GM21528 (cell line): Measurements from ENCODE around the gene ZNF778.
"Not testable (repeated sequence)": the region's sequence is repeated elsewhere in the genome, so short reads cannot be mapped to it uniquely, and the experiment has no call there.

ENCODE experiments used
- ATAC-seq: cut with Tn5 transposase; IDR thresholded peaks from one replicate; pipeline ENCODE4 v1.9.1; 2021; ENCODE audit warnings: mild to moderate bottlenecking, moderate library complexity; ENCODE audit not compliant: unreplicated experiment, low FRiP score

Gene ZNF778

DNA sequence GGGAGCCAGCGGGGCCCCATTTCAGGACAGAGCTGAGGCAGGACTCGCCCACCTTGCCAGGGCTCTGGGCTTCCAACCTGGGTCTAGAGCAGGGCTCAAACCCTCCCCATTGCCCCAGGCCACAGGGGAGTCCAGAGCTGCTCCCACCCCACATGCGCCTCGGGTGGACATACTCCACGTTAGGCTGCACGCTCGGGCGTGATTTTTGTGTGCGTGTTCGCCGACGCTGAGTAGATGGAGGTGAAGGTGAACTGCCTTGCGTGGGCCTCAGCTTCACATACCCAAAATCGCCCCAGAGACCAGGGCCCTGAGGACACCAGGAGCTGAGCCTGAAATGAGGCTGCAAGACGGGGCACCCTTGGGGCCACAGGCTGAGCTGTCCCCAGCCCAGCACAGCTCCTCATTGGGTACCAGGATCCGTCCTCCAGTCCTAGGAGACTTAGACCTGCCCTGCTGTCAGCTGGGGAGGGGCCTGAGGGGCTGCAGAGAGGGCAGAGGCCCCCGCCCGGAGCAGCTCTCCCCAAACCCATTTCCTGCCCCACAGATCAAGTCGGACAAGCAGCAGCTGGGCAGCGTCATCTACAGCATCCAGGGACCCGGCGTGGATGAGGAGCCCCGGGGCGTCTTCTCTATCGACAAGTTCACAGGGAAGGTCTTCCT lies 37.7 kb upstream of the ZNF778 start:
- no peak for ATAC-seq

DNA sequence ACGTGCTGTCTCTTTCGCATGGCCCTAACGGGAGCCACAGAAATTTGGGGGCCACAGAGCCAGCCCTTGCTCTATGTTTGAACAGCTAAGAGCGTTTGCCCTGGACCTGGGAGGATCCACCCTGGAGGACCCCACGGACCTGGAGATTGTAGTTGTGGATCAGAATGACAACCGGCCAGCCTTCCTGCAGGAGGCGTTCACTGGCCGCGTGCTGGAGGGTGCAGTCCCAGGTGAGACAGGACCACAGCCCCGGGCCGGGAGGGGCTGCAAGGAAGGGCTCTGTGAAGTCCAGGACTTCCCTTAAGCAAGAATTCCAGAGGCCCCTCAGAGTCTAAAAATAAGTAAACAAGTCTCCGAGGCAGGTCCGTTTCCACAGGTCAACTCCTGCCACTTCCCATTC lies 34.0 kb upstream of the ZNF778 start:
- ATAC-seq = no peak

DNA sequence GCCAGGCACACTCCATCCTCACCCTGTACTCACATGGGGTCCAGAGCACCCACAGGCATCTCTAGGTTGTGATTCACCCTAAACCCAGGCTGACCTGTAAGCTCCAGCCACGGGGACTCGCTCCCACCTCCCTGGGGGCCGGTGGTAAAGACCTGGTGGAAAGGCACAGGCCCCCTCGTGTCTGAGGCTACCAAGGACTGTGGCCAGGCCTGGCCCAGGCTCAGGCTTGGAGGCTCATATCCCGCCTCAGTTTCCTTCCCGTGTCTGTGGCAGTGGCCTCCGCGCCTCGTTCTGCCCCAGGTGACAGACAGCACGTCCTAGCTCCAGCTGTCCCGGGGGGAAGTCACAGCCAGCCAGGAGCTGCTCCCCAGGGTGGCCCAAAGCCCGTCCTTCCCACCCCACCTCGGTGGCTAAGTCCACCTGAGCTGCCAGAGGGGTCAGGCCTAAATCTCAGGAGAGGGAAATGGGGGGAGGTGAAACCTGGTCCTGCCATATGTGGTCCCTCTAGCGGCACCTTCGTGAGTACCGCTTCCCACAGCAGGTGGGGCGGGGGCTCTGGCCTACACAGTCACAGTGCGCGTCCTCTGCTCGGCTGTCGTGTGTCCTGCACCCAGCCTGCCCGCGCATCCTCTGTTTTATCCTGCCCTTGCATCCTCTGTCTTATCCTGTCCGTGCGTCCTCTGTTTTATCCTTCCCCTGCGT lies 33.4 kb upstream of the ZNF778 start:
- ATAC-seq = no peak

DNA sequence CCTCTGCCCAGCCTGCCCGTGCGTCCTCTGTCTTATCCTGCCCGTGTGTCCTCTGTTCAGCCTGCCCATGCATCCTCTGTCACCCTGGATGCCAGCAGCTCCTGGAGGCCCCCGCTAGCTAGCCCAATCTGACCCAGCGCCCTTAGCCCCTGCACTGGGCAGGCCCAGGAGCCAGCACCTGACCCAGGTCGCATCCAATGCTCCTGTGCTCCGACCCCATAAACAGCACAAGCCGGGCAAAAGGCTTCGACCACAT lies 32.9 kb upstream of the ZNF778 start:
- no peak for ATAC-seq

DNA sequence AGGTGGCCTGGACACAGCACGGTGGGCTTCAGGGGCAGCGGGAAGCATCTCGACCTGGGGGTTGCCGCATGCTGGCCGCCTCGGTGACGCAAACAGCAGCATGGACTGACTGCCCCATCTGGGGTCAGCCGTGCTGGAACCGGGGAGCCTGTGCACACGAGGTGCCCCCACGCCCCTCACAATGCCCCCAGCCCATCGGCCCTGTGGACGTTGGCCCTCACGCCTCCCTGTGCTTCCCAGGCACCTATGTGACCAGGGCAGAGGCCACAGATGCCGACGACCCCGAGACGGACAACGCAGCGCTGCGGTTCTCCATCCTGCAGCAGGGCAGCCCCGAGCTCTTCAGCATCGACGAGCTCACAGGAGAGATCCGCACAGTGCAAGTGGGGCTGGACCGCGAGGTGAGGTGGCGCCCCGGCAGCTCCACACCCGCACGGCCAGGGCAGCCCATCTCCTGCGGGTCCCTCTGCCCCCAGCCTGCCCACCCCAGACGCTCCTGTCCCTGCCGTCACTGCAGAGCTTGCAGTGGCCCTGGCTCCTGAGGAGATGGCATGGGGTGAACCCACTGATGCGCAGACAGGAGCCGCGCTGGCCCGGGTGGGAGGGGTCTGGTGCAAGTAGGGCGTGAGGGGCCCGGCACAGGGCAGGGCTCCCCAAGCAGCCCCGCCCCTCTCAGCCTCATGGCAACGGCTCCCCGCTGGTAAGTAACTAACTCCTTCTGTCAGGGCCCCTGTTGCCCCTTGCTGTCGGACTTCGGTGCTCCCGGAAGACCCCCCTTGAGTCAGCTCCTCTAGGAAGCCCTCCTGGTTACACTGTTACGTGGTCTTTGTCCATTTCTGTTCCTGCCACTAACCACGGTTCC lies 32.3 kb upstream of the ZNF778 start:
- no peak for ATAC-seq

DNA sequence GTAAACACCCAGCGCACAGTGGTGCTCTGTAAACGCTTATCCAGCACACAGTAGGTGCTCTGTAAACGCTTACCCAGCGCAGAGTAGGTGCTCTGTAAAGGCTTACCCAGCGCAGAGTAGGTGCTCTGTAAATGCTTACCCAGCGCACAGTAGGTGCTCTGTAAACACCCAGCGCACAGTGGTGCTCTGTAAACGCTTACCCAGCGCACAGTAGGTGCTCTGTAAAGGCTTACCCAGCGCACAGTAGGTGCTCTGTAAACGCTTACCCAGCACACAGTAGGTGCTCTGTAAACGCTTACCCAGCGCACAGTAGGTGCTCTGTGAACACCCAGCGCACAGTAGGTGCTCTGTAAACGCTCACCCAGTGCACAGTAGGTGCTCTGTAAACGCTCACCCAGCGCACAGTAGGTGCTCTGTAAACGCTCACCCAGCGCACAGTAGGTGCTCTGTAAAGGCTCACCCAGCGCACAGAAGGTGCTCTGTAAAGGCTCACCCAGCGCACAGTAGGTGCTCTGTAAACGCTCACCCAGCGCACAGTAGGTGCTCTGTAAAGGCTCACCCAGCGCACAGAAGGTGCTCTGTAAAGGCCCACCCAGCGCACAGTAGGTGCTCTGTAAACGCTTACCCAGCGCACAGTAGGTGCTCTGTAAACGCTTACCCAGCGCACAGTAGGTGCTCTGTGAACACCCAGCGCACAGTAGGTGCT lies 31.5 kb upstream of the ZNF778 start:
- not testable (repeated sequence) for ATAC-seq

DNA sequence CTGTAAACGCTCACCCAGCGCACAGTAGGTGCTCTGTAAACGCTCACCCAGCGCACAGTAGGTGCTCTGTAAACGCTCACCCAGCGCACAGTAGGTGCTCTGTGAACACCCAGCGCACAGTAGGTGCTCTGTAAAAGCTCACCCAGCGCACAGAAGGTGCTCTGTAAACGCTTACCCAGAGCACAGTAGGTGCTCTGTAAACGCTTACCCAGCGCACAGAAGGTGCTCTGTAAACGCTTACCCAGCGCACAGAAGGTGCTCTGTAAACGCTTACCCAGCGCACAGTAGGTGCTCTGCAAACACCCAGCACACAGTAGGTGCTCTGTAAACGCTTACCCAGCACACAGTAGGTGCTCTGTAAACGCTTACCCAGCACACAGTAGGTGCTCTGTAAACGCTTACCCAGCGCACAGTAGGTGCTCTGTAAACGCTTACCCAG lies 30.9 kb upstream of the ZNF778 start:
- not testable (repeated sequence) for ATAC-seq

DNA sequence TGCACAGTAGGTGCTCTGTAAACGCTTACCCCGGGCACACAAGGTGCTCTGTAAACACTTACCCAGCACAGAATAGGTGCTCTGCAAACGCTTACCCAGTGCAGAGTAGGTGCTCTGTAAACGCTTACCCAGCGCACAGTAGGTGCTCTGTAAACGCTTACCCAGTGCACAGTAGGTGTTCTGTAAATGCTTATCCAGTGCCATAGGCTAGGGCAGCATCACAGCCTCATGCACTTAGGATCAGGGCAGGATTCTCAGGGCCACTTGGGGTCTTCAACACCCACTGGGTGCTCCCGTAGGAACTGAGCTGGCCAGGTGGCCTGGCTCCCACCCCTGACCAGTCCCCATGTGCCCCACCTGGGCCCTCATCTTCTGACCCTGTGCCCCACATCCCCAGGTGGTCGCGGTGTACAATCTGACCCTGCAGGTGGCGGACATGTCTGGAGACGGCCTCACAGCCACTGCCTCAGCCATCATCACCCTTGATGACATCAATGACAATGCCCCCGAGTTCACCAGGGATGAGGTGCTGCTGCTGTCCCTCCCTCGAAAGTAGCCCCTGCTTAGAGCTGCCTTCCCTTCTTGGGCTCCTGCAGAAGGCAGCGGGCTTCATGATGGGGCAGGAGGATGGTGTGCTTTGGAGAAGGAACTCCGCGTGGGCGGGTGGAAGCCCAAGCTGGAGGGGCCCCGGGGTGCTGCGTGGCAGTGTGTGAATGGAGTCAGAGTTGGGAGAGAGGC lies 30.3 kb upstream of the ZNF778 start:
- ATAC-seq = no peak

DNA sequence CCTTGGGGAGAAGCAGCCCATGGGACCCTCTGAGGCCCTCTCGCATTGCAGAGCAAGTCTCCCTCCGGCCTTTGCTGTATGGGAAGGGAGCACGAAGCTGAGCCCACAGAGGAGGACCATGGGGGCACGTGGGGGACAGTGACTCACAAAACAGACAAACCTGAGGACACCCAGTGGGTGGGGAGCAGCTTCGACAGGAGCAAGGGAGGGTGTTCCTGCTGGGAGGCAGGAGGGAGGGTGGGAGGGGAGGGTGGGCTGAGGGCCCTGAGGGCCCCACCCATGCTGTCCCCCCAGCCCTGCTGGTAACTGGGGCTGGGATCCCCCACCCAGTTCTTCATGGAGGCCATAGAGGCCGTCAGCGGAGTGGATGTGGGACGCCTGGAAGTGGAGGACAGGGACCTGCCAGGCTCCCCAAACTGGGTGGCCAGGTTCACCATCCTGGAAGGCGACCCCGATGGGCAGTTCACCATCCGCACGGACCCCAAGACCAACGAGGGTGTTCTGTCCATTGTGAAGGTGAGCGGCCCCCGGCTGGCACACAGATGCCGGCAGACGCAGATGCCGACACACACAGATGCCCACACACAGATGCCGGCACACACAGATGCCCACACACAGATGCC lies 29.6 kb upstream of the ZNF778 start:
- no peak for ATAC-seq

DNA sequence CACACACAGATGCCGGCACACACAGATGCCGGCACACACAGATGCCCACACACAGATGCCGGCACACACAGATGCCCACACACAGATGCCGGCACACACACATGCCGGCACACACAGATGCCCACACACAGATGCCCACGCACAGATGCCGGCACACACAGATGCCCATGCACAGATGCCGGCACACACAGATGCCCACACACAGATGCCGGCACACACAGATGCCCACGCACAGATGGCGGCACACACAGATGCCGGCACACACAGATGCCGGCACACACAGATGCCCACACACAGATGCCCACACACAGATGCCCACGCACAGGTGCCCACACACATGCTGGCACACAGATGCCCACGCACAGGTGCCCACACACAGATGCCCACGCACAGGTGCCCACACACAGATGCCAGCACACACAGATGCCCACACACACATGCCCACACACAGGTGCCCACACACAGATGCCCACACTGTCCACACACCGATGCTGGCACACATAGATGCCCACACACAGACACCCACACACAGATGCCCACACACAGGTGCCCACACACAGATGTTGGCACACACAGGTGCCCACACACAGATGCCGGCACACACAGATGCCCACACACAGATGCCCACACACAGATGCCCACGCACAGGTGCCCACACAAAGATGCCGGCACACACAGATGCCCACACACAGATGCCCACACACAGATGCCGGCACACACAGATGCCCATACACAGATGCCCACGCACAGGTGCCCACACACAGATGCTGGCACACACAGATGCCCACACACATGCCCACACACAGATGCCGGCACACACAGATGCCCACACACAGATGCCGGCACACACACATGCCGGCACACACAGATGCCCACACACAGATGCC lies 28.8 kb upstream of the ZNF778 start:
- not testable (repeated sequence) for ATAC-seq

DNA sequence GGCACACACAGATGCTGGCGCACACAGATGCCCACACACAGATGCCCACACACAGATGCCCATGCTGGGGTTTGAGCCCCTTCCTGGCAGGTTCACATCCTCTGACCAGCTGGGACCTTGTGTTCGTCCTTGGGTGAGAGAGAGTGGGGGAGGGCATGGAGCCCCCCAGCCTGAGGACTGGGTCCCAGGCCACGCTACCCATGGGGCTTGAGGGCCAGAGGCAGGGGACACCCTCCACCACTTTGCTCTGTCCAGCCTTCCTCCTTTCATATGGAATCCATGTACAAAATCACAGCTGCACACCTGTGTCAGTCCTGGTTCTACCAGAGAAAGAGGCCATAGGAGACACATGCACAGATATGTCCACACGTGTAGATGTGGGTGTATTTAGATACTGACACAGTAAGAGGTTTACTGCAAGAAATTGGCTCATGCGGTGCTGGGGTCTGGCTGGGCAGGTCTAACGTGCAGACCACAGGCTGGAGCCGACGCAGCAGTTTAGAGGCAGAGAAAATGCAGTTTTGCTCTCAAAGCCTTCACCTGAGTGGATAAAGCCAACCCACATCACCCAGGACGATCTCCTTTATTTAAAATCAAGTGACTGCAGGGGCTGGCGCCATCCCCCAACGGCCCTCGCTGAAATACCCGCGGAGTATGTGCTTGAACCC lies 28.0 kb upstream of the ZNF778 start:
- no peak for ATAC-seq

DNA sequence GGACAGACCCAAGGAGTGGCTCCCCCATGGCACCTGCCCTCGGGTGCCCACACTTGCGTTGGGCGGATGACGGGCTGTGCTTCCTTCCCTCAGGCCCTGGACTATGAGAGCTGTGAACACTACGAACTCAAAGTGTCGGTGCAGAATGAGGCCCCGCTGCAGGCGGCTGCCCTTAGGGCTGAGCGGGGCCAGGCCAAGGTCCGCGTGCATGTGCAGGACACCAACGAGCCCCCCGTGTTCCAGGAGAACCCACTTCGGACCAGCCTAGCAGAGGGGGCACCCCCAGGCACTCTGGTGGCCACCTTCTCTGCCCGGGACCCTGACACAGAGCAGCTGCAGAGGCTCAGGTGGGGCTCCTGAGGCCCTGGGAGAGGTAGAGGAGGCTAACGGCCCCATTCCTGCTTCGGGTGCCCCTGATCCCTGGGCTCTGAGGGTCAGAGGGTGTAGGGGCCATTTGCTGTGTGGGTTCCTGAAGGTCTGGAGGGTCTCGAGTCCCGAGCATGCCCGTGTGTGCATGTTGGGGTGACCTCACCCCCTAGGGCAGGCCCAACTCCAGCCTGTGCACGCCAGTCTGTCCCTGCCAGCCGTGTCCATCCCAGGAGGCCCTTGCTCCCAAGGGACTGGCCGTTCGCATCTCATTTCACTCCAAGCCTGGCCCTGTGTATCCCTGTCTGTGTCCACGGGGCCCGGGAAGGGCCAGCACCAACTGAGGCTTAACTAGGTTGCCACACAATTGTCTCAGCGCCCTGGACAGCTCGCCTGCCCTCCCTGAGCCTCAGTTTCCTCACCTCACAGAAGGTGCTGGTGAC lies 27.1 kb upstream of the ZNF778 start:
- ATAC-seq = no peak

DNA sequence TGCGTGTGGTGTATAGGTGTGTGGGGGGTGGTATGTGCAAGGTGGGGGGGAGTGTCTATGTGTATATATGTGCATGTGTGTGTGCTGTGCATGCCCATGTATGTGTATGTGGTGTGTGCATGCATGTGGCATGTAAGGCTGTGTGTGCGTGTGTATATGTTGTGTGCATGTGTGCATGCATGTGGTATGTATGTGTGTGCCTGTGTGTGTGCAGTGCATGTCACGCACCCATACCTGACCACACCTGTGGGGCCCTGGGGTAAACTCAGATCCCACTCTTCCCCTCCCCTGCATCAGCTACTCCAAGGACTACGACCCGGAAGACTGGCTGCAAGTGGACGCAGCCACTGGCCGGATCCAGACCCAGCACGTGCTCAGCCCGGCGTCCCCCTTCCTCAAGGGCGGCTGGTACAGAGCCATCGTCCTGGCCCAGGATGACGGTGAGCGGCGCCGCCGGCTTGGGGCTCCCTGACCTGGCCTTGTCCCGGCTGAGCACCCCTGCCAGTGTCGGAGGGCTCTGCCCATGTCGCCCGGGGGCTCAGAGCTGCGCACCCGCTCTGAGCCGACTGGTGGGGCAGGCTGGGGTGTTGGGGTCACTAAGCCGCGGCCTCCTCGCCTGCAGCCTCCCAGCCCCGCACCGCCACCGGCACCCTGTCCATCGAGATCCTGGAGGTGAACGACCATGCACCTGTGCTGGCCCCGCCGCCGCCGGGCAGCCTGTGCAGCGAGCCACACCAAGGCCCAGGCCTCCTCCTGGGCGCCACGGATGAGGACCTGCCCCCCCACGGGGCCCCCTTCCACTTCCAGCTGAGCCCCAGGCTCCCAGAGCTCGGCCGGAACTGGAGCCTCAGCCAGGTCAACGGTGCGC lies 26.2 kb upstream of the ZNF778 start:
- ATAC-seq = no peak

DNA sequence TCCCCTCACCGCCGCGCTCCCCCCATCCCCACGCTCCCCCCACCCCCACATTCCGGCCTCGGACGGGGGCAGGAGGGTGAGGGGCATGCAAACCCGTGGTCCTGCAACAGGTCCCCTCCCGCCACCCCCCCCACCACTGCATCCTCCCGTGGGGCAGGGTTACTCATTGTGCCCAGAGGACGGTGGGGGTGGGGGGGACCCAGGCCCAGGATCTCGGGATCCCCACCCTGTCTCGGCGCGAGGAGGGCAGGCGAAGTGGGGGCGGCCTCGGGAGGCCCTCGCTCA lies 25.7 kb upstream of the ZNF778 start:
- no peak for ATAC-seq

DNA sequence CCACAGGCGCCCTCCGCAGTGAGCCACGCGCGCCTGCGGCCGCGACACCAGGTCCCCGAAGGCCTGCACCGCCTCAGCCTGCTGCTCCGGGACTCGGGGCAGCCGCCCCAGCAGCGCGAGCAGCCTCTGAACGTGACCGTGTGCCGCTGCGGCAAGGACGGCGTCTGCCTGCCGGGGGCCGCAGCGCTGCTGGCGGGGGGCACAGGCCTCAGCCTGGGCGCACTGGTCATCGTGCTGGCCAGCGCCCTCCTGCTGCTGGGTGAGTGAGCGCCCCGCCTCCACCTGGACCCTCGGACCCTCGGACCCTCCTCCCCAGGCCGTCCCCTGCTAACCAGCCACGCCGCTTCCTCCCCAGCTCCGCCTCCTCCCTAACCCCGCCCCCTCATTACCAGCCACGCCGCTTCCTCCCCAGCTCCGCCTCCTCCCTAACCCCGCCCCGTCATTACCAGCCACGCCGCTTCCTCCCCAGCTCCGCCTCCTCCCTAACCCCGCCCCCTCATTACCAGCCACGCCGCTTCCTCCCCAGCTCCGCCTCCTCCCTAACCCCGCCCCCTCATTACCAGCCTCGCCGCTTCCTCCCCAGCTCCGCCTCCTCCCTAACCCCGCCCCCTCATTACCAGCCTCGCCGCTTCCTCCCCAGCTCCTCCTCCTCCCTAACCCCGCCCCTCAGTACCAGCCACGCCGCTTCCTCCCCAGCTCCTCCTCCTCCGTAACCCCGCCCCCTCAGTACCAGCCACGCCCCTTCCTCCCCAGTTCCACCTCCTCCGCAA lies 25.1 kb upstream of the ZNF778 start:
- not testable (repeated sequence) for ATAC-seq

DNA sequence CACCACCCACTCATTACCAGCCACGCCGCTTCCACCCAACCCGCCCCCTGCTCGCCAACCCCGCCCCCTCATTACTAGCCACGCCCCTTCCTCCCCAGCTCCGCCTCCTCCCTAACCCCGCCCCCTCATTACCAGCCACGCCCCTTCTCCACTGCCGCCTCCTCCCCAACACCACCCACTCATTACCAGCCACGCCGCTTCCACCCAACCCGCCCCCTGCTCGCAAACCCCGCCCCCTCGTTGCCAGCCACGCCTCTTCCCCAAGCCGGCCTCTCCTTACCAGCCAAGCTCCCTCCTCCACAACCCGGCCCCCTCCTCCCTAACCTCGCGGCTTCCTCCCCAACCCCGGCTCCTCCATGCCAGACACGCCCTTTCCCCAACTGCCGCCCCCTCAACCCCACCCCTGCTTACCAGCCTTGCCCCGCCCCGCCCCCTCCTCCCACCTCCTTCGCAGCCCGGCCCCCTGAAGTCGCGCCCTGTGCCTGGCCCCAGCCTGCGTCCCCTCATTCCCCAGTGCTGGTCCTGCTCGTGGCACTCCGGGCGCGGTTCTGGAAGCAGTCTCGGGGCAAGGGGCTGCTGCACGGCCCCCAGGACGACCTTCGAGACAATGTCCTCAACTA lies 24.4 kb upstream of the ZNF778 start:
- ATAC-seq = no peak
